Stimulated activated CD8-positive, alpha-beta memory T cell treated with anti-CD3 and anti-CD28 coated beads, Interleukin-2, amount 100 ng/mL, for 1 hour (primary cell): ENCODE results near the gene TCN1.
"Not testable (repeated sequence)": the region's sequence is repeated elsewhere in the genome, so short reads cannot be mapped to it uniquely, and the experiment has no call there.

Experiments
- DNase-seq, 2 donors: peaks; one replicate each; pipeline ENCODE4 v3.0.0-alpha.2; 2020; ENCODE audit warnings: low read depth in 2 of 2

TCN1 gene

DNA sequence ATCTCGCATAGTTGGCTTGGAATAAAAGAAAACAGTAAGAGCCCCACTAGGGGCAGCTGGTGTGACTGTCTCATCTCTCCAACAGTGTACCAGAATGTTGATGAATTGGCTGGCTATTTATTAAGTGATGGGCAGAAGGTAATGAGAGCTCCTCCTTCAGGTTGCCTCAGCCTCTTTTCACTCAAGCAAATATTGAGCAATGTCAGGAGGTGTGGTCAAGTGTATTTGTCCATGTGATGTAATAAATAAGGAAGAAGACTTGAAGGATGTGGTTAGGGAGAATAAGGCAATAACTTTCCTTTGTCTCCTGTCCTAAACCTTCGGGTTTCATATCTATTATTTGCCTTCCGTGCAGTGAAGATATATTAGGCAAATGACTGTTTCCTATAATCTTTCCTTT is at the start of gene TCN1:
Gene TCN1, minus strand, starts transcription at position 91 of the 400 bp plus-strand sequence. Its CDS starts 17 bp downstream, at position 74.
- no peak for DNase-seq

DNA sequence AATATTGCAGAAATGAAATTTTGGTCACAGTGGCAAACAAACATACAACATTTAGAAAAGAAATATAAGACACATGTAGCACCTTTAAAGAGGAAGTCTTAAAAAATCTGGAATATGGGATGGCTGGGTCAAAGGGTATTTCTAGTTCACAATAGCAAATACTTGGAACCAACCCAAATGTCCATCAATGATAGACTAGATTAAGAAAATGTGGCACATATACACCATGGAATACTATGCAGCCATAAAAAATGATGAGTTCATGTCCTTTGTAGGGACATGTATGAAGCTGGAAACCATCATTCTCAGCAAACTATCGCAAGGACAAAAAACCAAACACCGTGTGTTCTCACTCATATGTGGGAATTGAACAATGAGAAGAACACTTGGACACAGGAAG is 37.3 kb upstream of the TCN1 start:
- DNase-seq = not testable (repeated sequence)

GRCh38 chr11:59901306-59901705 is 35.0 kb upstream of the TCN1 start:
- DNase-seq = no peak

- DNase-seq = no peak
Observed at GRCh38 chr11:59900366-59901126, 34.3 kb upstream of the TCN1 start.

- no peak for DNase-seq
Observed at GRCh38 chr11:59899532-59899931, 33.2 kb upstream of the TCN1 start.

DNA sequence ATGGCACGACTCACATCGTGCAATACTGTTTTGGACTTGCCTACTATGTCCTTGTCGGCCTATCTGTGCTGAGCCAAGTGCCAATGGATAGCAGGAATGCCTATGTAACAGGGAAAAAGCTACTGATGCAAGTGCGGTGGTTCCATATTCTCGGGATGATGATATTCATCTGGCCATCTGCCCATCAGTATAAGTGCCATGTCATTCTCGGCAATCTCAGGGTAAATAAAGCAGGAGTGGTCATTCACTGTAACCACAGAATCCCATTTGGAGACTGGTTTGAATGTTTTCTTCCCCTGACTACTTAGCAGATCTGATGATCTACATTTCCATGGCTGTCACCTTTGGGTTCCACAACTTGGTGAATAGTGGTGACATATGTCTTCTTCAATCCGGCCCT is 32.4 kb upstream of the TCN1 start:
- DNase-seq = no peak

- no peak for DNase-seq
Observed at GRCh38 chr11:59898046-59898445, 31.8 kb upstream of the TCN1 start.

GRCh38 chr11:59894616-59895015 is 28.3 kb upstream of the TCN1 start:
- no peak for DNase-seq

DNA sequence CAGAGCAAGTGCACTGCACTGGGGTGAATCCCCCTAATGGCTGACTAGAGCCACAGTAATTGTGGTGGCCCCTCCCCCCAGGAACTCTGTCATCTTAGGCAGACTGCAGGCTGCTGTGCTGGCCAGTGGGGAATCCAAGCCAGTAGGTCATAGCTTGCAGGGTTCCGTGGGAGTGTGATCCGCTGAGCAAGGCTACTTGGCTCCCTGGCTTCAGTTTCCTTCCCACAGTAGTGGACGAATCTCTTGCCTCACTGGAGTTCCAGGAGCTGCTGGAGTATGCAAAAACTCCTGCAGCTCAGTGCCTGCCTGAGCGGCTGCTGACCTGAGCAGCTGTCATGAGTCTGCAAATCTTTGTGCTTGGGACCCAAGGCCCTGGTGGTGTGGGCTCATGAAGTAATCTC is 25.5 kb upstream of the TCN1 start:
- no peak for DNase-seq

DNA sequence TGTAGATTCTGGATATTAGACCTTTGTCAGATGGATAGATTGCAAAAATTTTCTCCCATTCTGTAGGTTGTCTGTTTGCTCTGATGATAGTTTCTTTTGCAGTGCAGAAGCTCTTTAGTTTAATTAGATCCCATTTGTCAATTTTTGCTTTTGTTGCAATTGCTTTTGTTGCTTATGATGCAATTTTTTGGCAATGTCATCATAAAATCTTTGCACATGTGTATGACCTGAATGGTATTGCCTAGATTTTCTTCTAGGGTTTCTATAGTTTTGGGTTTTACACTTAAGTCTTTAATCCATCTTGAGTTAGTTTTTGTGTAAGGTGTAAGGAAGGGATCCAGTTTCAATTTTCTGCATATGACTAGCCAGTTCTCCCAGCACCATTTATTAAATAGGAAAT is 20.9 kb upstream of the TCN1 start:
- not testable (repeated sequence) for DNase-seq

GRCh38 chr11:59883597-59883996 is 17.3 kb upstream of the TCN1 start:
- DNase-seq = no peak

GRCh38 chr11:59879567-59879966 is 13.3 kb upstream of the TCN1 start:
- DNase-seq = no peak

DNA sequence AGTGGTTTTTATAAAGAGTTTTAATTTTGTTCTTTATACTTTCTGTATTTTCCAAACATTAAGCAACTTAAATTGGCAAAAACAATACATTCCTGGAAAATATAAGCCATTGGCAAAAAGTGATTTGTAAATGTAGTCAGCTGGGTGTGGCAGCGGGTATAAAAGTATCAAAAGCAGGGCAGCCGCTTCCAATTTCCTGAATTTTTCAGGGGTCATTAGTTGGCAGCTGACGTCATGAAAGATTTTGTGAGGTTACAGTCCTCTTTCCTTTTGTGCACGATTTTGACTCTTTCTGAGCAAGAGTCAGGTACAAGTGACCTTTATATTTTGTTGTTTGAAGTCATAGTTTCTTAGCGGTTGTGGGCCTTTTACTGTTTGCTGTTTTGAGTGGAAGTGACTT is 12.3 kb upstream of the TCN1 start, which contains the start of gene OOSP3:
Gene OOSP3, plus strand, starts transcription at position 208 of the 400 bp plus-strand sequence. Its CDS starts 27 bp downstream, at position 235.
- no peak for DNase-seq

DNA sequence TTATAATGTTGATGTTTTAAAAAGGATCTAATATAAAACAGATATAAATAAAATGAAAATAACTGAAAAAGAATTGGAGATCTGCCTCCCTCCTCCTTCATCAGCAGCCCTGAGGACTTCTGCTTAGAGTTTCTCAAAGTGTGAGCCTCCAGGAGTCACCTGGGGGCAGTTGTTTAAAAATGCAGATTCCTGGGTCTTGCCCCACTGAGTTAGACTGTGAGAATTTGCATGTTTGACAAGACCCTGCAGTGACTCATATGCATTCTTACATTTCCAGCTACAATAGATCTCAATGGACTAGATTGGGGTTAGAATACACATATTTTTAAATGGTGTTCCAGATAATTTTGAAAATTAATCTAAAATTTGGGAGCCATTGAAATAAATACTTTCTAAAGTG is 11.5 kb upstream of the TCN1 start:
- DNase-seq = no peak

DNA sequence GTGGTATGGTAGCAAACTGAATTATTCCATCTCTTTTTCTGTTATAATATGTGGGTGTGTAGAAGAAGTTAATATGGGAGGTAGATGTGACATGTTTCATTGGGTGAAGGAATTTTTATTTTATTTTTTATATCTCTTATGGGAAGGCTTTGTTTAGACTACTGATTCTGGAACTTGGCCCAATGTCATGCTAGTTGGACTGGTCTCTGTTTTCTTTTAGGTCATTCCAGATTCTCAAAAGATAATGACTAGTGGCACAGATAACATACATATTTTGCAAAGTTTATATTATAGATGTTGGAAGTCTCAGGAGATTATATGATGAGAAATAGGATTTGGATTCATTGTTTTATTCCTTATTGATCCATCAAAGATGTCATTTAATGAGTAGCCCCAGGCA is 11.0 kb upstream of the TCN1 start:
- DNase-seq = no peak

GRCh38 chr11:59875856-59876519 is 9.7 kb upstream of the TCN1 start:
- no peak for DNase-seq

DNA sequence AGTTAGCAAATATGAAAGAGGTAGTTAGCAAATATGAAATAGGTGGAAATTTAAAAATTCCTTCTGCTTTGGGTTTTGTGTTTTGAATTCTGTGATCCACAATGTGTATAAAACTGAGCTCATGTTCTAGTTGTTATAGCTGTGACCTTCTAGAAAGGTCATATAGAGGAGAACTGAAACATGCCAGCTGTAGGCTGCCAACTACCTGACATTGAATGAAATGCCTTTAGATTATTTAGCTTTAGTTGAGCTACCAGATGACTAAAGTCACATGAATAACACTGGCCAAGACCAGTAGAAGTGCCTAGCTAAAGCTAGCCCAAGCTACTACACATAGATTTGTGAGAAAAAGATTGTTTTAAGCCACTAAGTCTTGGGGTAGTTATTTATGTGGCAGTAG is 5.8 kb upstream of the TCN1 start:
- DNase-seq = no peak

DNA sequence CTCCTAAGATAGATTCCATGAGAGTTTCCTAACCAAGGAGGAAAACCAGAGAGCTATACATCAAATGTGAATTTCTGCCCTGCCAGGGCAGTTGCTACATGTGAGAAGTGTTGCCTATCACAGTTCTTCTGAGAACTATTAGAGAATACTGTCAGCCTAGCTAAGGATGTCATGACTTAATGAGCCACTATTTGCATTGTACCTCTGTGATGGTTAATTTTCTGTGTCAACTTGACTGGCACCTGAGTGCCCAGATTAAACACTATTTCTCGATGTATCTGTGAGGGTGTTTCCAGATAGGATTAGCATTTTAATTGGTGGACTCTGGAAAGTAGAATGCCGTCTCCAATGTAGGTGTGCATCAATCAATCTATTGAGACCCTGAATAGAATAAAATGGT is 1.7 kb upstream of the TCN1 start:
- DNase-seq = no peak

DNA sequence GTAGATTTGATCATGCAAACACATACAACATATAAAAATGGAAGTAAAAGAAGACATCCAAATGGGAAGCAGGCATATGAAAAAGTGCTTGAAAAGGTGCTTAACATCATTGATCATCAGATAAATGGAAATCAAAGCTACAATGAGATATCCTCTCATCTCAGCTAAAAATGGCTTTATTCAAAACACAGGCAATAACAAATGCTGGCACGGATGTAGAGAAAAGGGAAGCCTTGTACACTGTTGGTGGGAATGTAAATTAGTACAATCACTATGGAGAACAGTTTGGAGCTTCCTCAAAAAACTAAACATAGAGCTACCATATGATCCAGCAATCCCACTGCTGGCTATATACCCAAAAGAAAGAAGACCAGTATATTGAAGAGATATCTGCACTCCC is 549 bp upstream of the TCN1 start:
- DNase-seq = no peak

DNA sequence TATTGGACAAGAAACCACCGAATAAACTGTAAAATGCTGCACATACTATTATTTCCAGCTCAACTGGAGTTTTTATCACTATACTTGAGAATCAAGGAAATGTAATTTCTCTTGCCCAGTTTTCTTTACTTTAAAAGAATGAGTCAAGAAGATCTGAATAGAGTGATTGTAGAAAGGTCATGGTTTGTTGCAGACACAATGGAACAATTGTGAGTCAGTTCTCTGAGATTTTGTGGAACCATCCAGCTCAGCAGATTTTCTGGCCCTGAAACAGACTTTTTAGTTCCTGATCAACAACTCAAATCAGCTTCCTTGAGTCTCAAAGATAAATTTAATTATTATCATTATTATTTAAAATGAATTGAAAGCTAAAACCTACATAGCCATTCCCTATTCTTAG is 1.3 kb downstream of the TCN1 start:
- no peak for DNase-seq

GRCh38 chr11:59862252-59862651 is 4.0 kb downstream of the TCN1 start:
- DNase-seq = no peak

DNA sequence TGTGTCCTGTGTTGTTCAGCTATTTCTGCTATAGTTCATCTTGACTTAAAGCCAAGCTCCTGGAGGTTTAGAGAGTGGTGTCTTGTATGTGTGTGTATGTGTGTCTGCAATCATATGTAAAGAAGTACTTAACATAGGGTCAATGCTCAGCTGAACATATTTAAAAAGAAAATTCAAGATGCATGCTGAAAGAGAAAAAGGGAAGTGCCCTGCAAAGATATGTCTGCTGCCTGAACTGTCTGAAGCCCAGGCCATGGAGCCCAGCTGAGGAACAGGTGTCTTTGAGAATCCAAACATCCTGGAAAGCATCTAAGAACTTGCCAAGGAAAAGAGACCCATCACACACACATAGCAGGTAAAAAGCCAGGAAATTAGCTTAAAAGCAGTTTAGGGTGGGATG is 6.6 kb downstream of the TCN1 start:
- DNase-seq = no peak
